ENCODE data around the gene DCDC2.
"Not testable (repeated sequence)": the region's sequence is repeated elsewhere in the genome, so short reads cannot be mapped to it uniquely, and the experiment has no call there.

Gene DCDC2

GRCh38 chr6:24233813-24234442 lies 123.9 kb downstream of the DCDC2 start:
- ATAC-seq, result no peak

GRCh38 chr6:24231438-24231977 lies 126.4 kb downstream of the DCDC2 start:
- Mint-ChIP-seq H3K4me1 (peaks cover 15% of the 10 kb centered on the region), H3K9me3 (no peaks in the 10 kb centered on the region), H3K27me3 (peaks cover 84% of the 10 kb centered on the region), H3K4me3 (no peak overlapping the region), H3K27ac (no peak overlapping the region)
- ATAC-seq, result no peak
- DNase-seq, result no peak

More at GRCh38 chr6:24233813-24234442, 123.9 kb downstream of the DCDC2 start:
- no peak overlapping the region for H3K27ac Mint-ChIP-seq
- peaks cover 61% of the 10 kb centered on the region for H3K27me3 Mint-ChIP-seq
- peaks cover 4 to 7% of the 10 kb centered on the region in 2 donors for H3K9me3 Mint-ChIP-seq
- H3K4me1 Mint-ChIP-seq, result peaks cover 9% of the 10 kb centered on the region
- DNase-seq, result no peak
- no peak overlapping the region for H3K4me3 Mint-ChIP-seq

- Mint-ChIP-seq H3K9me3 (no peaks in the 10 kb centered on the region), H3K27me3 (peaks cover 84% of the 10 kb centered on the region), H3K4me1 (peaks cover 15% of the 10 kb centered on the region), H3K4me3 (no peak overlapping the region), H3K27ac (no peak overlapping the region)
- no peak for ATAC-seq
- no peak for DNase-seq
Measured at GRCh38 chr6:24229696-24230405, 128.0 kb downstream of the DCDC2 start.

GRCh38 chr6:24228681-24229255 lies 129.1 kb downstream of the DCDC2 start:
- H3K9me3 Mint-ChIP-seq, result no peaks in the 10 kb centered on the region
- peak overlapping the region in 1 of 2 donors; percentile 12 for H3K27ac Mint-ChIP-seq
- ATAC-seq (peak; percentile 91), DNase-seq (peak in 1 of 2 donors; percentile 26)
- peaks cover 15% of the 10 kb centered on the region for H3K4me1 Mint-ChIP-seq
- H3K4me3 Mint-ChIP-seq, result no peak overlapping the region
- H3K27me3 Mint-ChIP-seq, result peaks cover 84% of the 10 kb centered on the region

- H3K4me3 Mint-ChIP-seq, result no peak overlapping the region
- peaks cover 78% of the 10 kb centered on the region for H3K27me3 Mint-ChIP-seq
- ATAC-seq (no peak), DNase-seq (no peak)
- no peaks in the 10 kb centered on the region for H3K9me3 Mint-ChIP-seq
- H3K4me1 Mint-ChIP-seq, result peaks cover 15% of the 10 kb centered on the region
- H3K27ac Mint-ChIP-seq, result no peak overlapping the region
Measured at GRCh38 chr6:24228123-24228522, 129.7 kb downstream of the DCDC2 start.

GRCh38 chr6:24227556-24227955 lies 130.3 kb downstream of the DCDC2 start:
- no peak for ATAC-seq
- H3K4me1 Mint-ChIP-seq, result peaks cover 15% of the 10 kb centered on the region
- no peak for DNase-seq

GRCh38 chr6:24226541-24226940 lies 131.3 kb downstream of the DCDC2 start:
- ATAC-seq (no peak), DNase-seq (no peak)
- Mint-ChIP-seq H3K4me1 (peaks cover 15% of the 10 kb centered on the region), H3K9me3 (no peaks in the 10 kb centered on the region), H3K4me3 (no peak overlapping the region), H3K27ac (no peak overlapping the region), H3K27me3 (peaks cover 74% of the 10 kb centered on the region)

More at GRCh38 chr6:24227556-24227955, 130.3 kb downstream of the DCDC2 start:
- peaks cover 72% of the 10 kb centered on the region for H3K27me3 Mint-ChIP-seq
- no peaks in the 10 kb centered on the region for H3K9me3 Mint-ChIP-seq
- H3K27ac Mint-ChIP-seq, result no peak overlapping the region
- no peak overlapping the region for H3K4me3 Mint-ChIP-seq

- Mint-ChIP-seq H3K27me3 (peaks cover 74% of the 10 kb centered on the region), H3K4me3 (no peak overlapping the region), H3K4me1 (peaks cover 15% of the 10 kb centered on the region), H3K9me3 (no peaks in the 10 kb centered on the region), H3K27ac (no peak overlapping the region)
- ATAC-seq, result no peak
- no peak for DNase-seq
Measured at GRCh38 chr6:24225838-24226237, 132.0 kb downstream of the DCDC2 start.

GRCh38 chr6:24223115-24223919 lies 134.5 kb downstream of the DCDC2 start:
- H3K27ac Mint-ChIP-seq, result peak overlapping the region in 1 of 2 donors; percentile 37
- H3K4me1 Mint-ChIP-seq, result no peaks in the 10 kb centered on the region
- no peak overlapping the region for H3K4me3 Mint-ChIP-seq
- ATAC-seq (peak; percentile 66), DNase-seq (no peak)
- H3K9me3 Mint-ChIP-seq, result no peaks in the 10 kb centered on the region
- peaks cover 53% of the 10 kb centered on the region for H3K27me3 Mint-ChIP-seq

- DNase-seq (no peak), ATAC-seq (no peak)
- no peak overlapping the region for H3K4me3 Mint-ChIP-seq
- peaks cover 24% of the 10 kb centered on the region for H3K27me3 Mint-ChIP-seq
- no peak overlapping the region for H3K27ac Mint-ChIP-seq
- H3K9me3 Mint-ChIP-seq, result no peaks in the 10 kb centered on the region
- H3K4me1 Mint-ChIP-seq, result no peaks in the 10 kb centered on the region
Measured at GRCh38 chr6:24219670-24220069, 138.2 kb downstream of the DCDC2 start.

GRCh38 chr6:24214984-24215383 lies 142.9 kb downstream of the DCDC2 start:
- Mint-ChIP-seq H3K27ac (no peak overlapping the region), H3K4me1 (no peaks in the 10 kb centered on the region), H3K27me3 (peaks cover 20% of the 10 kb centered on the region), H3K9me3 (no peaks in the 10 kb centered on the region), H3K4me3 (no peak overlapping the region)
- DNase-seq, result no peak
- ATAC-seq, result no peak

GRCh38 chr6:24207413-24207812 lies 150.4 kb downstream of the DCDC2 start:
- no peaks in the 10 kb centered on the region for H3K9me3 Mint-ChIP-seq
- DNase-seq (no peak), ATAC-seq (no peak)
- no peaks in the 10 kb centered on the region for H3K4me1 Mint-ChIP-seq
- no peak overlapping the region for H3K27ac Mint-ChIP-seq
- no peak overlapping the region for H3K4me3 Mint-ChIP-seq
- peaks cover 17% of the 10 kb centered on the region for H3K27me3 Mint-ChIP-seq

GRCh38 chr6:24205020-24205492 lies 152.8 kb downstream of the DCDC2 start:
- Mint-ChIP-seq H3K27ac (no peak overlapping the region), H3K27me3 (peaks cover 8% of the 10 kb centered on the region), H3K4me1 (no peaks in the 10 kb centered on the region), H3K9me3 (no peaks in the 10 kb centered on the region), H3K4me3 (no peak overlapping the region)
- ATAC-seq (peak; percentile 52), DNase-seq (peak in 1 of 2 donors; percentile 20)

- H3K4me3 Mint-ChIP-seq, H3K4me1 Mint-ChIP-seq, ATAC-seq, H3K27ac Mint-ChIP-seq, H3K9me3 Mint-ChIP-seq, DNase-seq: not testable (repeated sequence)
- H3K27me3 Mint-ChIP-seq, result peaks cover 18% of the 10 kb centered on the region
Measured at GRCh38 chr6:24204113-24204512, 153.7 kb downstream of the DCDC2 start.

GRCh38 chr6:24197892-24198291 lies 160.0 kb downstream of the DCDC2 start:
- no peaks in the 10 kb centered on the region for H3K9me3 Mint-ChIP-seq
- no peak overlapping the region for H3K4me3 Mint-ChIP-seq
- H3K27ac Mint-ChIP-seq, result no peak overlapping the region
- peaks cover 24% of the 10 kb centered on the region for H3K27me3 Mint-ChIP-seq
- H3K4me1 Mint-ChIP-seq, result no peaks in the 10 kb centered on the region
- DNase-seq (no peak), ATAC-seq (no peak)
